CD1c-positive myeloid dendritic cell (primary cell): Measurements from ENCODE around the gene FATE1.

Experiments used
- DNase-seq: peaks from one replicate; pipeline ENCODE4 v3.0.0-alpha.2; 2016; ENCODE audit errors: extremely low spot score

FATE1 gene

DNA sequence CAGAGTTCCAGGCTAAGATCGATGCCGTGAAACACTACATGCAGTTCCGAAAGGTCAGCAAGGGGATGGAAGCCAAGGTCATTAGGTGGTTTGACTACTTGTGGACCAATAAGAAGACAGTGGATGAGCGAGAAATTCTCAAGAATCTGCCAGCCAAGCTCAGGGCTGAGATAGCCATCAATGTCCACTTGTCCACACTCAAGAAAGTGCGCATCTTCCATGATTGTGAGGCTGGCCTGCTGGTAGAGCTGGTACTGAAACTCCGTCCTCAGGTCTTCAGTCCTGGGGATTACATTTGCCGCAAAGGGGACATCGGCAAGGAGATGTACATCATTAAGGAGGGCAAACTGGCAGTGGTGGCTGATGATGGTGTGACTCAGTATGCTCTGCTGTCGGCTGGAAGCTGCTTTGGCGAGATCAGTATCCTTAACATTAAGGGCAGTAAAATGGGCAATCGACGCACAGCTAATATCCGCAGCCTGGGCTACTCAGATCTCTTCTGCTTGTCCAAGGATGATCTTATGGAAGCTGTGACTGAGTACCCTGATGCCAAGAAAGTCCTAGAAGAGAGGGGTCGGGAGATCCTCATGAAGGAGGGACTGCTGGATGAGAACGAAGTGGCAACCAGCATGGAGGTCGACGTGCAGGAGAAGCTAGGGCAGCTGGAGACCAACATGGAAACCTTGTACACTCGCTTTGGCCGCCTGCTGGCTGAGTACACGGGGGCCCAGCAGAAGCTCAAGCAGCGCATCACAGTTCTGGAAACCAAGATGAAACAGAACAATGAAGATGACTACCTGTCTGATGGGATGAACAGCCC is 28.0 kb downstream of the FATE1 start:
- DNase-seq: no peak

DNA sequence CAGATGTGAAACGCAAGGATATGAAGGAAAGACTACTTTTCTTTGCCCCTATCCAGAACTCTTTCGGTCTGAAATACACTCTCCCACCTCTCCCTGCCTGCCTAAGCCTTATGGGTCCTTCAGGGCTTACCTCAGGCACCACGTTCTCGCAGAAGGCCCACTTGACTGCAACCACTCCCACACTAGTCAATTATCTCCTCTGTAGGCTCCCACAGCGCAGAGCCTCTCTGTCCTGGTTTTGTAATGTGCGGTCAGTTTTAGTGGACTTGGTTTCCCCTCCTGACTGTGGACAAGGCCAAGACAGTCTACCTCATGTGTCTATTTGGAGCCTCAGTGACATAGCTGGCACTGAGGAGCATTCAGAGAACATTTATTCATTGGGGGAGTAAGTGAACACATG is 29.8 kb downstream of the FATE1 start:
- DNase-seq: no peak

DNA sequence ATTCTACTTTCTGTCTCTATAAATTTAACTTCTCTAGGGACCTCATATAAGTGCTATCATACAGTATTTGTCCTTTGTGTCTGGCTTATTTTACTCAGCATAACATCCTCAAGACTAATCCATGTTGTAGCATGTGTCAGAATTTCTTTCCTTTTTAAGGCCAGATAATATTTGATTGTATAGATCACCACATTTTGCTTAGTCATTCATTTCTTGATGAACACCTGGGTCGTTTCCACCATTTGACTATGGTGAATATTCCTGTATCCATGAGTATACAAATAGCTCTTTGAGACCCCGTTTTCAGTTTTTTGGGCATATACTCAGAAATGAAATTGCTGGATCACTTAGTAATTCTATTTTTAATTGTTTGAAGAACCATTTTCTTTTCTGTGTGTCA is 30.7 kb downstream of the FATE1 start:
- DNase-seq: no peak

DNA sequence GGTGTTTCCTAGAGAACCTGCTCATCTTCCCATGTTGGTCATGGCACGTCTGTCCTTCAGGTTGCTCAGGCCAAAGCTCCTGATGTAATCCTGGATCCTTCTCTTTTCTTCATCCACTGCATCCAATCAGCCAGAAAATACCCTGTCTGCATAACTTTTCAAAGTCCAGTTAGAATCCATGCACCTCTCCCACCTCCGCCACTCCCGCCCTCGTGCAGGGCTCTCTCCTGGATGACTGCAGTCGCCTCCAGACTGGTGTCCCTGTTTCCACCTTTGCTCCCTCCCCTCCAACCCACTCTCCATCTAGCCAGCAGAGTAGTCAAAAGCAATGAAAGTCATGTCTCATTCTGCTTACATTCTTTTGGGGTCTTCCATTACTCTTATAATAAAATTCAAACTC is 34.7 kb downstream of the FATE1 start:
- DNase-seq: no peak

DNA sequence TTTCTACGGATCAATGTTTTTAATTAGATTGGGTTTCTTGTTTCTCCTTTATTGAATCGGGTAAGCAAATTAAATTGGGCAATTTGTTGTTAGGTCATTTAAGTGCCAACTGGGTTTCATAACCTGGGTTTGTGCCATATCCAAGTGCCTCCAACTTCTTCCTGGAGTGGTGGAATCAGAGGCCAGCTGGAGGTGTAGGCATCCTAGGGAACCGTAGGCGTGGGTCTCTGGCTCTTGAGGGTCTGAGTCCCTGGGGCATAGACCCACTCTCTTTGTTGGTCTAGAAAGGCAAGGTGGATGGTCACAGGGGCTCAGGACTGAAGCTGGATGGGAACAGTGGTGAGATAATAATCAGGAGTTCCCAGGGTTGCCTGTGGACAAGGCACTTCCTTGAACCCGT is 37.0 kb downstream of the FATE1 start:
- DNase-seq: no peak

DNA sequence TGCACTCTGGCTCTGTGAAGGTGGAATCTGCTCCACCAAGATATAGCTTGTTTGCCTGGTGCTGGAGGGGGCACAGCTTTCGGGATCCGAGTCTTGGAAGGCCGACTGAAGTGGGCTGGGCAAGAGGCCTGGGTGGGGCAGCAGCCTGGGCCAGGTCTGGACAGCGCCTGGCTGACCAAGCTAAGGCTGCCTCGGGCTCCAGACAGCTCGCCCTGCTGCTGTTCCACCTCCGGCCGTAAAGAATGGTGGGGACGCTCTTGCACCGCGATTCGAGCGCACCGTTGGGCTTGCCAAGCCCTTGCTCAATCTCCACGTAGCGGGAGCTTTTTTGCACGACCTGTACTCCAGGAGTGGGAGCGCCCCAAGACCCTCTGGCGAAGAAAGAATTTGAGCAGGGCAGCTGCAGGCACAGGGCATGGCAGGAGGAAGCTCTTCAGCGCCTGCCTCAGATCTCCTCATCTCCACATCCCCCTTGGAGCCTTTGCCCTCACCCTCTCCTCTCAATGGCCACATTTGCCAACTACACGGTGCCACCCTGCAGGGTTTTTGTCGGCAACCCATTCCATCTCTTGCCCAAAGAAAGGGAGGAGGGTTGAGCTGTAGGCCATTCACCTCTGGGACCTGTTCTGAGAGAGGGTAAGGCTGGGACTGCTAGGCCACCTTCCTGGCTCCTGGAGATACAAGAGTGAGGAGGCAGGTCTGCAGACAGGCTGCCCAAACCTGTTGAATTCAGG is 37.6 kb downstream of the FATE1 start:
- no peak for DNase-seq

DNA sequence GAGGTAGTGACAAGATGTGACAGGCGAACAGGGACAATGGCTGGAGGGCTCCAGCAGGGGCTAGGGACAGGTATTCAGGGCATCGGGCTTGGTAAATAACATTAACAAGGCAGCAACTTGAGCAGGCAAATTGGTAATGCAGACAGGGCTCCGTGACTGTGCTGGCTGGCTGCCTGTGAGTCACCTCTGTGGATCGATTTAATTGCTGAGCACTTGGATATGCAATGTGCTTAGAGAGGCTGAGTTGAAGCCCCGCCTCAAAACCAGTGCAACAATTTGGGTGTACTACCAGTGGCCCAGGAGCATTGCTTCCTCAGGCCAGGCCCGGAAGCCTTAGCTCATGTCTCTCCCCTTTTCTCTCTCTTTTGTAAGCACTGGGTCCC is 38.2 kb downstream of the FATE1 start:
- DNase-seq: no peak

DNA sequence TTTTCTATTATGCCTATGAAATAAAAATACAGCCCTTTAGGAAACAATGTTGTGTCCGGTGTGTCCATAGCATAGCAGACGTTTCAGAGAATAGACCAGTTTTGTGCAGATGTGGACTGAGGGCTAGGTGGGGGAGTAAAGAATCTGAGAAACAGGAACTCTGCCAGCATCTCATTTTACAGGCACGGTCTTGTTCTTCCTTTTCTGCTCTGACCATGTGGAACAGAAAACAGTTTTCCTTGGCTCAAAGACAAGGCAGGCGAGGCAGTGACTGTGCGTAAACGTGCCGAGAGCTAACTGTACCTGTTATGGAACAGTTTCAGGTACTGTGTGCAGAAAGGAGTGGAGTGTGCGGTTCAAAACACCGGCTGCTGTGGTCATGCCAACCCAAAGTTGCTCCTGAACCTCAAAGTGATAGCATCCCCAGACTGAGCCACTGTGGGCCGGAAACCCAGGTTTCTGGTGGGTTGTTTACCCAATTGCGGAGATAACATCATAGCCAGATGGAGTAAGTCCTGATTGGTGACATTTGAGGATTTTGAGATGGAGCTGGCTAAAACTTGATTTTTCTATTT is 38.9 kb downstream of the FATE1 start:
- DNase-seq: no peak

DNA sequence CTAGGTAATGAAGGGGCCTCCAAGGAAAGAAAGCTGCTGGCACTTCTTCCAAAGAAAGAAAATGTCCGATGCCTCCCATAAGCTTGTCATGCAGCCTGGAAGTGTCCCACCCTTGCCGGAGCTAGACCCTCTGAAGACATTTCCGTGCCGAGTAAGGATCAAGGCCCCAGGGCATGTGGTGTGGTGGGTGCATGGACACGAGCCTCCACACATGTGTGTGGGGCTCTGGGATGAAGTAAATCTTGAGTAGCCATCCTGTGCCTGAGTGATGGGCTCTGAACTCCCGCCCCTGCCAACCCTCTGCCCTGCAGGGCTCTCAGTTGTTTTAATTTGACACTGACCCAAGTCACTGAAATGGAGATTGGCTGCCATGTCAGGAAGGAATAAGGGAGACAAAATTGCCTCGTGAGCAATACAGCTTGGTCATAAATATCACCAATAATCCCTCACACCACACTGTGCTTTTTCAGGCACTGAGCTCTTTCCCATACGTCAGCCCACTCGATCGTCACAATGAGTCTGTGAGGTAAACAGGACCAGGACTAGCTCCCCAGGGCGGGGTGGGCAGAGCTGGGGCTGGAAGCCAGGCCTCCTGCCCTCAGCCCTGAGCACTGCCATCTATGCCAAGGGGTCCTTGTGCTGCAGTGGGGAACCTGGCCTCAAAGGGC is 43.3 kb downstream of the FATE1 start:
- no peak for DNase-seq

DNA sequence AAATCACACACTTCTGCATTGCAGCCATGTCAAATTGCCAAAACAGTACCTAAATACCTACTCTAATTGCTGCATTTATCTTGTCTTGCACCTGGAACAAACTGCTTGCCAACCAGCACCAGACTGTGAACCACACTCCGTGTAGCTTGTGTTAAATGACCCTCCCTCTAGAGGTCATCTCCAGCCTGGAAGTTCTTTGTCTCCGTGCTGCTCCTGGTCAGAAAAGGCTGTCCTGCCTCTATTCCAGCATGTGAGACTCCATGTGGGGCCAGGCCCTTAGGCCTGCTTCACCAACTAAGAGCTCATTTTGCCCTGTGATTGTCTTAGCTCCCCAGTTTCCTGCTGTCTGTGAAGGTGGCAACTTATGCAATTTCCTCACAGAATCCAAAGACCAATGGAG is 47.0 kb downstream of the FATE1 start:
- DNase-seq: no peak

DNA sequence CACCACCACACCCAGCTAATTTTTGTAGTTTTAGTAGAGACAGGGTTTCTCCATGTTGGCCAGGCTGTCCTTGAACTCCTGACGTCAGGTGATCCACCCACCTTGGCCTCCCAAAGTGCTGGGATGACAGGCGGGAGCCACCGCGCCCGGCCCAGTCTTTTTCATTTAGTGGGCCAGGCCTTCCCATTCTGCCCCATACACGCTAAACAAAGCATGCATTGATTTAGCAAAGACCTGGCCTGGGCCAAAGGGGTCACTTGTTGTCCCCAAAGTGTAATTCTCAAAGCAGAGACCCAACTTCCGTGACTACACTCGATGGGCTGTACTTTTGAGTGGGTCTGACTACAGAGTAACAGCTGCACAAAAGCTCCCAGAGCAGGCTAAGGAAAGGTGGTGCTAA is 47.9 kb downstream of the FATE1 start:
- no peak for DNase-seq

DNA sequence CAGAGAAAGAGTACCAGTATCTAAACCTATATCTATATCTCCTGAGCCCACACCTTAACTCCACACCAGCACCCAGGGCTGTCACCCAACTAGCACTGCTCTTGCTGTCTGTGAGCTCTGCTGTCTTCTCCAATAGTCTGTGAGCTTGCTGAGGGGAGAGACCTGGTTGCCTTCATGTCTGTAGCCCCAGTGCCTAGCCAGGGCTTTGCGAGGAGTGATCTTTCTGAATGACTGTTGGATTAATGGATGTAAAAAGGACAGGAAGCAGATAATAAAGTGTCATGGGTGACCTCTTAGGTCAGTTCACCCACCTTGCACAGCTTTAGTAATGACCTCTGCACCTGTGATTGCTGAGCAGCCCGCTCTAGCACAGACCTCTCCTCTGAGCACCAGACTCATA is 49.2 kb downstream of the FATE1 start:
- no peak for DNase-seq

DNA sequence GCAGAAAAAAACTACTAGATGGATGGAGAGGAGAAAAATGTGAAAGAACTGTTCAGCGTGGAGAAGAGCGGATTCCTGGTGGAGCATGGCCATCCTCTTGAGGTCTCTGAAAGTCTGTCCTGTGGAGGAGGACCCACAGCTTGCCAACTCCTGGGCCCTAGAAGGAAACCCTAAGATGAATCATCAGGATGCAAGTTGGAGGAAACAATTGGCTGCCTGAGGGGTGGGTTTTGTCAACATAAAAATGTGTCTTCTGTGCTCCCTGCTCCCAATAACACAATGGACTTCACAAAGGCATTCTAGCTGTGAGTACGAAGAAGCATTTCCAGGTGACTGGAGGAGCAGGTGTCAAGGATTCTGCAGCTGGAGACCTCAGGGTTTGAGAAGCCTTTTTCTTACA is 55.9 kb downstream of the FATE1 start:
- DNase-seq: no peak
